ENCODE results near the gene YRDC.

GRCh38 chr1:37793773-37794371 is 14.1 kb downstream of the YRDC start, which contains the start of gene MANEAL:
- TF ChIP-seq POLR2A (IDR thresholded peaks at IDR 0.05) (no peak), CTCF (IDR thresholded peaks at IDR 0.05) (no peak)

Measured in lower leg skin (tissue), 3 donors.